ENCODE results near the gene SYCP2.

SYCP2 gene

GRCh38 chr20:59836767-59837166 is 96.7 kb downstream of the SYCP2 start:
- no peak for DNase-seq (ENCODE audit: low read depth in 2 of 2)

GRCh38 chr20:59835448-59836395 is 97.7 kb downstream of the SYCP2 start:
- no peak for DNase-seq (ENCODE audit: low read depth in 2 of 2)

DNA sequence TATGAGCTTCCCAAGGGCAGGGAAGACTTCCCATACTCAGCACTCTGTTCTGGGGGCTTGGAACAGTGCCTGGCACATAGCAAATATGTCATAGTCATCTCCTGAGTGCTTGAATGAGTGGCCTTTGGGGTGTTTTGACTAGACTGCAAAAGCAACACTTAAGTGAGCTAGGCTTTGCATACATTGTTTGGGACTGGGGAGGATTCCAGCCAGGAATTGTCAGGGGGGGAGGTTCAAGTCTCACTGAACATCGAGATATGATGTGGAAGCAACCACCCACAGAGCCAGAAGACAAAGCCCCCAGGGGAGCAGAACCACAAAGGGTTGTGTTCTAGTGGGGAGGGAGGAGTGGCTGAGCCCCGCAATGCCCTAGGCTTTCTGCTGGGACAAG is 98.4 kb downstream of the SYCP2 start:
- DNase-seq (ENCODE audit: low read depth in 2 of 2), result no peak

DNA sequence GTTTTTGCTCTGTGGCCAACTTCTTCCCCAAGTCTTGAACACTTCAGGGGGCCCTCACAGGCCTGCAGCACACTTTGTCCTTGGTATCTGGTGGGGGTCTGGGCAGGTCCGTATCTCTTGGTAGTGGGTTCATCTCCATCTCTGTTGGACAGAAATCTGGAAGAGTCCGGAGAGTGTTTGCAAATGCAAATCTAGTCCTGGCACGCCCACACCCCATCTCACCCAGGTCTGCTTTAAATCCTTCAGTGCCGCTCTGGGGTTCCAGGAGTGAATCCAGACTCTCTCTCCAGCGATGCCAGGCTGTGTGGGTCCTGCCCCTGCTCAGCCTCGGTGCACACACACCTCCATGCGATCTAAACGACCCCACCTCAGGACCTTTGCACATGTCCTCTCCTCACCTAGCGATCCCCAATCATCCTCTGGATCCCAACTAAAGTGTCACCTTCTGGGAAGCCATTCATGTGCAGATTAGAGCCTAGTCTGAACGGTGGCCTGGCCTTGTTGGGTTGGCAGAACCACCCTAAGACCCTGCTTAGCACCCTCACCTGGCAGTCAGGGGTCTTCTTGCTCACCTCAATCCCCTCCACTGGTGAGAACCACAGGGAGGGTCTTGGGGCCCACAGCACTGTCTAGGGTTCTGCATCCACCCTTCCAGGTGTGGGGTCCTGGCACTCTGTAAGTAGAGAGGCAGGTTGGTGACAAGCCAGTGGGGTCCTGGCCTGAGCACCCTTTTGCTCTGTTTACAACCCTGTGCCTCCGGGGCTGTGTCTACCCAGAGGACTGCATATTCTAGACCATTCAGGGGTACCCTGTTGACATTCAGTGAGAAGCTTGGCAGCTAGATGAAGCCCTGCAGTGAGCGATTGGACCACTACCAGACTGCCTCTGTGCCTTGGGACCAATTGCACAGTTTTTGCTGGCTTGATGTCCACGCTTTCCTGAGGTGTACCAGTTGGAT is 100.8 kb downstream of the SYCP2 start:
- no peak for DNase-seq (ENCODE audit: low read depth in 2 of 2)

DNA sequence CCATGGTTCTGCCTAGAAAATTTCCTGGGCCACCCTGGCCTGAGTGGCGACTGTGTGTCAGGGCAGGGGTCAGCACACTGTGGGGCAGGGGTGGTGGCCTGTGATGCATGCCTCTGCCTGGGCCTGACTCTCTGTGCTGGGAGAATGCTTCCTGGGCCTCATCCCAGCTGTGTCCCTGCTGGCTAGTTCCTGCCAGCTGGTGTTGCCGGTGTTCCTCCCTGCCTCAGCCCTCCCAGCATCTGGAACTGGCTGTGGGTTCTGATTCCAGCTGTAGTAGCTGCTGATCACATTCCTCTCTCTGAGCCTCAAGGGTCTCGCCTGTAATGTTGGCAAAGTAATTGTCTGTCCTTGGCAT is 101.5 kb downstream of the SYCP2 start:
- DNase-seq (ENCODE audit: low read depth in 2 of 2), result no peak

DNA sequence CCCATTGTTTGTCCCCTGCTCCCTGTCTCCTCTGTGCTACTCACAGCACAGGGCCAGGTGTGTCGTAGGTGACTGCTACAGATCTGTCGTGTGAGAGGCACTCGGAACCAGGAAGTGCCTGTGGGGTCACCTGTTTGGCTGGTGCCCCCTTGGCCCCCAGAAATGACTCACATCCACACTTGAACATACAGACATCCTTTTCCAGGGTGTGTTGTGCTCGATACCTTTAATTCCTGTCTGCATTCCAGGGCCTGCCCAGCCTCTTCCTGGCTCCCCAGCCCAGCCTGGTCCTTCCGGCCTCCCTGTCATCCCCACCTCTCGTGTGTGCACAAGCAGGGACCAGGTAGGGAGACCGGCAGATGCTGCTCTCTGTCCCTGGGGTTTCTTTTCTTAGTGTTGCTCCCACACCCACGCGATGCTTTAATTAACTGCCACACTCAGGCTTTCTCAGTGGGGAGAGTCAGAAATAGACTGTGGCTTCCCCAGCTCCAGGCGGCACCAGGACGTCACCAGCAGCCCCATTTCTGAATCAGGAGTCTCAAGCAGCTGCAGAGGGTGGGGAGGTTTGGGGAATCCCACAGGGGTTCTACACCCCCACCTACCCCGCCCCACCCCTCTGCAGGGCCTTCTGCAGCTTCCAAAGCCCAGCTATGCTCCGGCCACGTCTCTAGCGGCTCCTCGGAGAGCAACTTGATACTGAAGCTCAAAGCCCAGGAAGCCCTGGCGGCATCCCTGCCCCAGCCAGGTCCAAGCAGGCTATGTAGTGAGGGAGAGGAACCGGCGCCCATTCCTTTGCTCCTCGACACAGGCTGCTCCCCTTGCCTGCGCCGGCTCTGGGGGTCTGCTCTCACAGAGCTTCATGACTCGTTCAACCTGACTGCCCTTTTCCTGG is 102.2 kb downstream of the SYCP2 start:
- DNase-seq (ENCODE audit: low read depth in 2 of 2), result no peak

DNA sequence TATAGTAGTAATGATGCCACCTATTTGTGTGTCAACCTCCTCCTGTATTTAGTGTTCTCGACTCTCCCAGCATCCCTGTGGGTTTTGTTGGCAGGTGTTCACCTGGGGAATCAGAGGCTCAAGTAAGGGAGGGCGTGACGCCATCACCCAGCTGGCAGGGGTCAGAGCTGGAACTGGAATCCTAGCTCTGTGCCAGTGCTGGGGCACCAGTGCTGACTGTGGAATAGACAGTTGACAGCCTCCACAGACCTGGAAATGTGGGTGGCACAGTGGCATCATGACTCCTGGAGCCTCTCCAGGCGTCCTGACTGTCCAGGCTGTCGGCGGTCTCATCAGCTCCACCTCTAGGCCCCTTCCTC is 102.8 kb downstream of the SYCP2 start:
- no peak for DNase-seq (ENCODE audit: low read depth in 2 of 2)

GRCh38 chr20:59829786-59830664 is 103.4 kb downstream of the SYCP2 start:
- DNase-seq (ENCODE audit: low read depth in 2 of 2), result no peak

GRCh38 chr20:59829054-59829785 is 104.2 kb downstream of the SYCP2 start:
- no peak for DNase-seq (ENCODE audit: low read depth in 2 of 2)

- DNase-seq (ENCODE audit: low read depth in 2 of 2), result no peak
Observed at GRCh38 chr20:59828125-59829053, 105.0 kb downstream of the SYCP2 start.

DNA sequence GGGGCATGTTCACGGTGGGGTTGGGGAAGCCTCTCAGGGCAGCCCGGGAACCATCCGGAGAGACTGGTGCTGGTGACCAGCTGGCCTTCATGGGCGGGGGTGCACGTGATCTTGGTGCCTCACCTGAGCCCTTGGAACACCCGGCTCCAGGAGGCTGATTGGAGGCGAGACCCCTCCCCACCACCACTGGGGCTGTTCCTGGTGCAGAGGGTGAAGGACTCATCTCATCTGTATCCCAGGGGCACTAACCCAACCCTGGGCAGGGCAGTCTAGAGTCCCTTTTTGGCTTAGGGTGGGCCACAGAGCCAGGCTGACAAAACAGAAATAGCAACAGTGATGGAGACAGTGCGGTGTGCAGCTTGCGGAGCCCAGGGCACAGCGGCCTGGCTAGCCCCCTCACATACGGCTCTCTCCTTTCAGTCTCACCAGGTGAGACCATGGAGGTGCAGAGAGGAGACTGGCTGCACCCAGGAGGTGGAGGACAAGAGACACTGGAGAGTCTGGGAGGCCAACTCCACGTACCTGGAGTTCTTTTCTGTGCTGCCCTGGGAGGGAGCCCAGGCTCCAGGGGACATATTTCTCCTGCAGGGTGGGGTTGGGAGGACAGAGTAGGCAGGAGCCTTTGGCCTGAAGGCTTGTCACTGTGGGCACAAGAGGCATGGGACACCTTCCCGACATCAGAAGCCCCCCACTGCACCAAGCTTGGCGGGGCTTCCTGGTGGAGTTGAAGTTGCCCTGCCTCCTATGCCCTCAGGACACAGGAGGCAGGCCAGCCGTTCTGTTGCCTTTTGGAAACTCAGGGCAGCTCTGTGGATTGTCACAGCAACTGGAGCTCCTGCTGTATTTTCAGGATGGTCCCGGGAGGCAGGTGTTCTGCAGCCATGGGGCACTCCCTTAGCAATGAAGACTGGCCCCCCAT is 106.0 kb downstream of the SYCP2 start:
- no peak for DNase-seq (ENCODE audit: low read depth in 2 of 2)

GRCh38 chr20:59825944-59826759 is 107.3 kb downstream of the SYCP2 start:
- DNase-seq (ENCODE audit: low read depth in 2 of 2), result no peak

DNA sequence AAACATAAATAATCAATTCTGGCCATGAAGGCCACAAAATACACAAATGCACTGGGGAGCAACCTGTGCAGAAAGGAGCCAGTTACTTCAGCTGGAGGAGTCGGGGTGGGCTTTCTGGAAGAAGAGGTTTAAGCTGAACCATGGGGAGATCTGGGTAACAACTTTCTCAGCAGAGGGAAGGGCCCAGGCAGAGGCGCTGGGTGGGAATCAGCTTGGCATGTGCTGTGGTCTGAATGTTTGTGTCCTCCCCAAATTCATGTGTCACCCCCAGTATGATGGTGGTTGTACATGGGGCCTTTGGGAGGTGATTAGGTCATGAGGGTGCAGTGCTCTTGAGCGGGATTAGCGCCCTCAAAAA is 107.9 kb downstream of the SYCP2 start:
- DNase-seq (ENCODE audit: low read depth in 2 of 2), result no peak

- no peak for DNase-seq (ENCODE audit: low read depth in 2 of 2)
Observed at GRCh38 chr20:59824711-59825562, 108.5 kb downstream of the SYCP2 start.

GRCh38 chr20:59823491-59824259 is 109.8 kb downstream of the SYCP2 start:
- no peak for DNase-seq (ENCODE audit: low read depth in 2 of 2)
